Osteoblast (primary cell): ENCODE results near the gene ROS1. TPM values are rescaled to one million over a fixed set of nuclear protein-coding genes. Genes with fewer than 3 reads are reported as not detected.

Experiments used
- DNase-seq: peaks from one replicate; pipeline ENCODE4 v3.0.0; 2011; ENCODE audit warnings: low spot score, mixed read lengths; ENCODE audit not compliant: insufficient read length; ENCODE audit errors: missing footprints
- H2AFZ ChIP-seq: 2 replicates; pipeline ENCODE4 v1.6.0; 2011; ENCODE audit warnings: mild to moderate bottlenecking, low read length
- H3K27ac ChIP-seq: 2 replicates; pipeline ENCODE4 v1.5.1; 2011; ENCODE audit warnings: mild to moderate bottlenecking, low read depth, low read length, moderate library complexity
- H3K27me3 ChIP-seq: 2 replicates; pipeline ENCODE4 v1.6.0; 2012; ENCODE audit warnings: mild to moderate bottlenecking, control low read depth, inconsistent platforms, low read length, moderate library complexity; ENCODE audit not compliant: insufficient read depth
- H3K36me3 ChIP-seq: 2 replicates; pipeline ENCODE4 v1.5.1; 2011; ENCODE audit warnings: mild to moderate bottlenecking, low read length, control low read depth, moderate library complexity; ENCODE audit not compliant: insufficient read depth
- H3K4me1 ChIP-seq: 2 replicates; pipeline ENCODE4 v1.5.1; 2011; ENCODE audit warnings: mild to moderate bottlenecking, low read length, control low read depth, moderate library complexity; ENCODE audit not compliant: insufficient read depth
- H3K4me2 ChIP-seq: 2 replicates; pipeline ENCODE4 v1.6.0; 2011; ENCODE audit warnings: mild to moderate bottlenecking, low read length; ENCODE audit not compliant: insufficient read depth
- H3K4me3 ChIP-seq: fragments of 200-600 bp; sonication (generic); 3 replicates; pipeline ENCODE4 v1.5.1; 2012; ENCODE audit warnings: mild to moderate bottlenecking, low read length, inconsistent platforms; ENCODE audit not compliant: insufficient read depth
- H3K79me2 ChIP-seq: 2 replicates; pipeline ENCODE4 v1.6.0; 2012; ENCODE audit warnings: mild to moderate bottlenecking, low read length, control low read depth, inconsistent platforms; ENCODE audit not compliant: insufficient read depth
- H3K9me3 ChIP-seq: 2 replicates; pipeline ENCODE4 v1.5.1; 2011; ENCODE audit warnings: low read depth, low read length, control low read depth
- H4K20me1 ChIP-seq: 2 replicates; pipeline ENCODE4 v1.6.0; 2012; ENCODE audit warnings: mild to moderate bottlenecking, low read length, control low read depth; ENCODE audit not compliant: insufficient read depth
- total RNA-seq: library from RNA; depleted of rRNA; stranded (reverse); fragments of >200 nt; gene quantifications from 2 replicates; pipeline ENCODE4 v1.2.3, GENCODE V29; 2012
- TF ChIP-seq, protein P1 (sequence below): IDR thresholded peaks from 2 replicates; pipeline ENCODE4 v1.5.1; 2011; ENCODE audit warnings: mild to moderate bottlenecking, low read depth, low read length, moderate library complexity; ENCODE audit errors: extremely low read depth

The ROS1 gene
- total RNA-seq, 1 donor: 1.4 TPM

- H3K36me3 ChIP-seq: no peaks in the 10 kb centered on the region
- H3K4me3 ChIP-seq: no peak overlapping the region
- no peaks in the 10 kb centered on the region for H3K4me1 ChIP-seq
- H3K27me3 ChIP-seq: no peaks in the 10 kb centered on the region
- TF ChIP-seq, protein P1, sequence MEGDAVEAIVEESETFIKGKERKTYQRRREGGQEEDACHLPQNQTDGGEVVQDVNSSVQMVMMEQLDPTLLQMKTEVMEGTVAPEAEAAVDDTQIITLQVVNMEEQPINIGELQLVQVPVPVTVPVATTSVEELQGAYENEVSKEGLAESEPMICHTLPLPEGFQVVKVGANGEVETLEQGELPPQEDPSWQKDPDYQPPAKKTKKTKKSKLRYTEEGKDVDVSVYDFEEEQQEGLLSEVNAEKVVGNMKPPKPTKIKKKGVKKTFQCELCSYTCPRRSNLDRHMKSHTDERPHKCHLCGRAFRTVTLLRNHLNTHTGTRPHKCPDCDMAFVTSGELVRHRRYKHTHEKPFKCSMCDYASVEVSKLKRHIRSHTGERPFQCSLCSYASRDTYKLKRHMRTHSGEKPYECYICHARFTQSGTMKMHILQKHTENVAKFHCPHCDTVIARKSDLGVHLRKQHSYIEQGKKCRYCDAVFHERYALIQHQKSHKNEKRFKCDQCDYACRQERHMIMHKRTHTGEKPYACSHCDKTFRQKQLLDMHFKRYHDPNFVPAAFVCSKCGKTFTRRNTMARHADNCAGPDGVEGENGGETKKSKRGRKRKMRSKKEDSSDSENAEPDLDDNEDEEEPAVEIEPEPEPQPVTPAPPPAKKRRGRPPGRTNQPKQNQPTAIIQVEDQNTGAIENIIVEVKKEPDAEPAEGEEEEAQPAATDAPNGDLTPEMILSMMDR: no peak
- no peak for DNase-seq
- no peak overlapping the region for H2AFZ ChIP-seq
- no peaks in the 10 kb centered on the region for H3K79me2 ChIP-seq
- no peak overlapping the region for H3K4me2 ChIP-seq
- no peaks in the 10 kb centered on the region for H3K9me3 ChIP-seq
- no peak overlapping the region for H3K27ac ChIP-seq
- no peaks in the 10 kb centered on the region for H4K20me1 ChIP-seq
Observed at GRCh38 chr6:117359581-117359980, 66.2 kb downstream of the ROS1 start.

GRCh38 chr6:117354671-117355070 is 71.1 kb downstream of the ROS1 start:
- H3K36me3 ChIP-seq: no peaks in the 10 kb centered on the region
- no peak overlapping the region for H3K27ac ChIP-seq
- H3K4me3 ChIP-seq: no peak overlapping the region
- no peaks in the 10 kb centered on the region for H3K4me1 ChIP-seq
- no peak overlapping the region for H2AFZ ChIP-seq
- H3K4me2 ChIP-seq: no peak overlapping the region
- H3K9me3 ChIP-seq: no peaks in the 10 kb centered on the region
- DNase-seq: no peak
- no peaks in the 10 kb centered on the region for H3K27me3 ChIP-seq
- no peaks in the 10 kb centered on the region for H4K20me1 ChIP-seq
- TF ChIP-seq, protein P1: no peak
- no peaks in the 10 kb centered on the region for H3K79me2 ChIP-seq

DNA sequence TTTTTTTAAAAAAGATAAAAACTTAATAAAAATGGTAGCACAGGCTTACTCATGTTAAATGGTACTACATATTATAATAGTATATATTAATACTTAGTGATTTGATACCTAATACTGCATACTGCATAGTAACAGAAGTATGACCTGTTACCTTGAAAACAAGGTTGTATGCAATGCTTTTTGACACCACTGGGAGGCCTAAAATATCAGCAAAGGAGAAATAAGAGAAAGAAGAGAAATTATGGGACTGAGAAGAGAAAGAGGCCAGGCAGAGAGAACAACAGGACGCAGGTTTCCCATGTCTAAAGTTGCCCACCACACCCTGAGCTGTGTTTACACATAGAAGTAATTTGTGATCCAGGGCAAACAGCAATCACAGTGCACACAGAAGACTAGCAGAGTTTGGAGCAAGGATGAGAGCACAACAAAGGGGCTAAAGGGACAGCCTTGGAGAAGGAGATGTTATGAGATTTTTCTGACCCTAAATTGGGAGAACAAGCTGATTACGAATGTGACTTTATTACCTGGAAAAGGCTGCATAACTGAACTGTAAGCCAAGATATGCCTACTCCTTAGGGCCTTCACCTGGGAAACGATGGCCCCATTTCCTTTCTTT is 73.2 kb downstream of the ROS1 start:
- TF ChIP-seq, protein P1: peak; percentile 45
- Histone ChIP-seq H3K27ac (no peak overlapping the region), H3K79me2 (no peaks in the 10 kb centered on the region), H3K4me2 (peak overlapping the region; percentile 23), H3K4me3 (no peak overlapping the region), H3K36me3 (no peaks in the 10 kb centered on the region), H3K4me1 (no peaks in the 10 kb centered on the region), H3K27me3 (no peaks in the 10 kb centered on the region), H3K9me3 (no peaks in the 10 kb centered on the region), H2AFZ (peak overlapping the region; percentile 84), H4K20me1 (no peaks in the 10 kb centered on the region)
- peak; percentile 17 for DNase-seq

DNA sequence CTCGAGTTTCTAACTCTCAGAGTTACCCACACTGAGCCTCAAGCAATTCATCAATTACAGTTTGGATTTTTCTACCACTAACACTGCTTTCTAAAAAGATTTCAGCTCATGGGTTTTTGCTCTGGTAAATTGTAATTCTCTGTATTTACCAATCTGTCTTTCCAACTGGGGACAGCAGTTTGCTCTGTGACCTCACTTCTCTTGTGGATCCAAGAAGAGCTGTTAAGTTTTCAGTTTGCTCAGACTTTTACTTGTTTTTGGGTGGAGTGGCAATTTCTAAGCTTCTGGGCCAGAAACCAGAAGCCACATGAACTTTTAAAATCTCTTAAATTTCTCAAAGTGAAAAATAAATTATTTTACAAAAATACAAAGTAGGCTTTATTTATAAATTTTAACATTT is 74.2 kb downstream of the ROS1 start:
- Histone ChIP-seq H3K9me3 (no peaks in the 10 kb centered on the region), H3K4me1 (peaks cover 2% of the 10 kb centered on the region), H4K20me1 (no peaks in the 10 kb centered on the region), H3K27me3 (no peaks in the 10 kb centered on the region), H3K4me3 (no peak overlapping the region), H2AFZ (peak overlapping the region; percentile 58), H3K36me3 (no peaks in the 10 kb centered on the region), H3K27ac (no peak overlapping the region), H3K79me2 (no peaks in the 10 kb centered on the region), H3K4me2 (no peak overlapping the region)
- TF ChIP-seq, protein P1: no peak
- no peak for DNase-seq
